GM12874 (cell line): ENCODE data around the gene NDC1.
A peak's percentile ranks its signal among the peaks of the same experiment; 100 is the strongest.

Experiments
- CTCF ChIP-seq: IDR thresholded peaks from 2 replicates; pipeline ENCODE4 v1.5.1; 2011; ENCODE audit warnings: low read depth, mild to moderate bottlenecking, control low read depth, low read length, moderate library complexity; ENCODE audit not compliant: insufficient read depth

The NDC1 gene

DNA sequence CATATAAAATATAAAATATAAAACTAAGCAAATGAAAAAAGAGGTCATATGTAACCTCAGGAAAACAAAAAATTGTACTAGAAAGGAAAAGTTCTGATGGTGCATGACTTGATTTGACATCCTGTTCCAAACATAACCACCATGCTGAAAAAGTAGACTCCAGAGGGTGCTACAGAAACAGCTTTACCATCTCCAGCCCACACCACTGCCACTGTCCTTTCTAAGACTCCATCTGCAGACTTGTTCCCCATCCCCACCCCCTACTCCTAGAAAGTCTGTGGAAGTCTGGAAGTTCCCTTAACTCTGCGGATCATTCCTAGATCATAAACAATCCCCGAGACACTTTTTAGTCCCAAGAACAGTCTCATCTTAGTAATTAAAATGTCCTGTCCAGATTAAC lies 119.7 kb downstream of the NDC1 start:
- no peak for TF ChIP-seq CTCF

DNA sequence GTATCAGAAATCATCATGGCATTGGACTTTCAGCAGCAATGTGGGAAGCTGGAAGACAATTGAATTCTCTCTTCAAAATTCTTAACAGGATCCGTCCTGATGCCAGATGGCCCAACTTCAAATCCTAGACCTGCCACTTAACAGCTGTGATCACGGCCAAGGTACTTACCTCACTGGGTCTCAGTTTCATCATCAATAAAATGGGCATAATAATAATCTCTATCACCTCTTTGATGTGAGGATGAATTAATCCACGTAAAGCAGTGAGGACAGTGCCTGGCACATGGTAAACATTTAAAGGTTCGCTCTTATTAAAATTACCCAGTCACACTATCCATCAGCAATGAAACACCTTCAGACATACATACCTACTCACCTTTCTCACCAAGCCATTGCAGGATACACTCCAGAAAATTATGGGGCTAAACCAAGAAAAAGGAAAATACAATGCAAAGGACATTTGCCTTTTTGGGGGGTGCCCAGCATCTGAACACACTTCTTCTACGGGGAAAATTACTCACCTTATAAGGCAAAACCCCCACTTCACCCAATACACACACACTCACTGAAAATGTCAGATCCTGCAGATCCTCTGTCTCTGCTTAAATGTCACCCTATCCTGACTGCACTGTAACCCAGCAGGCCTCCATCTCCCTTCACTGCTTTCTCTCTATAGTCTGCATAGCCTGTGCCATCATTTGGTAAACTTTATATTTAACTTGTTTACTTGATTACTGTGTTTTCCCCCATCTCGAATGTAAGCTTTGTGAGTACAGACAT lies 120.9 kb downstream of the NDC1 start:
- TF ChIP-seq CTCF, result no peak

DNA sequence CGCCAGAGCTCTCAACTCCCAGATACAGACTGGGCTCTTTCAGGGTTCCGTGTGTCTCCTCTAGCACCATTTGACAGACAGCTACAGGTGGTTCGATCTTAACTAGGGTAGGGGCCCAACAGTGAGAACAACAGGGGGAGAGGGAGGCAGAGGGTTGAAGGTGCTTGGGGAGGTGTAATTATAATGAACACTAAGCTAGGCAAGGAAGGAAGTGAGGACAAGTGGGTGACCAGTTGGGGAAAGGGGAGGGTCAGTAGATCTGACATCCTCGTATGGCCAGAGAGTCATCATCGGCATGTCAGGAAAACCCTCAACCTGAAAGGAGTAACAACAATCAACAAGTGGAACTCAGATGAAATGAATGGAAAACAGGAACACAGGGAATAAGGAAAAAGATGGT lies 121.9 kb downstream of the NDC1 start:
- no peak for TF ChIP-seq CTCF

DNA sequence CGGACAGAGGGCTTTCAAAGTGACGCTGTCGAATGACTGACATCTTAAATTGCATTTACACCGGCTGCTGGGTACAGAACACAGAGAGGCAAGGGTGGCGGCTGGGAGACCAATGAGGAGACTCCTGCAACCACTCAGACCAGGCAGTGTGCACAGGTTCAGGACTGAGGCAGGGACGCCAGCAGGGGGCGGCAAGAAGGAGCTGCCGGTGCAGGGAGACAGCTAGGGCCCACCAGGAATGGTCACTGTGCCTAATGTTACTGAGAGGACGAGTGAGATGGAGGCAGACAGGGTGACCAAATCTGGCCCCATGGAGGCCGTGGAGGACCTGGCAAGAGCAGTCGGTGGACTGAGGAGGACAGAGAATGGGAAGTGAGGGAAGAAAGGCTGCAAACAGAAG lies 122.6 kb downstream of the NDC1 start:
- peak; percentile 69 for TF ChIP-seq CTCF
